Measurements from ENCODE around the gene MYPN. TPM values are rescaled to one million over a fixed set of nuclear protein-coding genes. Genes with fewer than 3 reads are reported as not detected.

MYPN gene
- total RNA-seq, 2 experiments from 2014 or later = not detected

DNA sequence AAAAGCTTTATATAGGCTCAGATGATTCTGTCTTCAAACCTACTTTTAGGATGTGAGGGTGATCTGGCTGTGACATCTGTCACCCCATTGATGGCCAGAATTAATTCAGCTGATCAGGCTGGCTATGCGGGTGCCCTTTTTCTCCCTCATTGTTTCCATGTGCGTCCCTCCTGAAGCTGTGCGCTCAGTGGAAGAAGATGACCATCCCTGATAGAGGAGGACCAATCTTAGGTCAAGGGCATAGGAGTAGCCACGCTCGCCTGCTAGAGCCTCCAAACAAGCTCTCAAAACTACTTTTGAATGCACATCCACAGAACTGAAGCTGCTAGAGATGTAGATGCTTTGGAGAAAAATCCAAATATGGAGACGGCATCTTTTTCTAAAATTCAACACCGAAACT lies 48.7 kb downstream of the MYPN start:
- Histone ChIP-seq H3K4me3 (ENCODE audit: low read length) (no peak overlapping the region), H3K36me3 (ENCODE audit: insufficient read depth, low read length) (no peaks in the 10 kb centered on the region), H3K9me3 (ENCODE audit: control insufficient read depth in 1 of 2, insufficient read depth in 1 of 2, low read length in 2 of 2) (no peaks in the 10 kb centered on the region), H3K27me3 (ENCODE audit: control insufficient read depth in 1 of 2, insufficient read depth in 2 of 2, low read length in 2 of 2) (no peaks in the 10 kb centered on the region), H3K4me1 (ENCODE audit: insufficient read depth, low read length) (no peaks in the 10 kb centered on the region), H3K27ac (ENCODE audit: low read depth in 1 of 2, low read length in 2 of 2) (no peak overlapping the region)
- peaks cover 13% of the 10 kb centered on the region for H3K27me3 Mint-ChIP-seq
- intact Hi-C loops (cut with DNase I, micrococcal nuclease) = loop anchor here in 1 of 2 experiments (10.0 kb wide), 1 partner anchor 463 kb away; the partner anchor contains the start of gene CTNNA3
- H3K27ac Mint-ChIP-seq = no peak overlapping the region
- CTCF ChIA-PET = interaction anchor here (1.2 to 5.0 kb wide), 3 partner anchors 11 to 370 kb away, joined by 3 to 34 read pairs (median 12); no protein-coding TSS in a partner anchor
- no peak for DNase-seq
- no peaks in the 10 kb centered on the region for H3K36me3 Mint-ChIP-seq (ENCODE audit: low read depth)
- POLR2A ChIA-PET = interaction anchor here (0.7 kb wide), 1 partner anchor 238 kb away, joined by 3 read pairs; no protein-coding TSS in a partner anchor
- TF ChIP-seq, protein P1, sequence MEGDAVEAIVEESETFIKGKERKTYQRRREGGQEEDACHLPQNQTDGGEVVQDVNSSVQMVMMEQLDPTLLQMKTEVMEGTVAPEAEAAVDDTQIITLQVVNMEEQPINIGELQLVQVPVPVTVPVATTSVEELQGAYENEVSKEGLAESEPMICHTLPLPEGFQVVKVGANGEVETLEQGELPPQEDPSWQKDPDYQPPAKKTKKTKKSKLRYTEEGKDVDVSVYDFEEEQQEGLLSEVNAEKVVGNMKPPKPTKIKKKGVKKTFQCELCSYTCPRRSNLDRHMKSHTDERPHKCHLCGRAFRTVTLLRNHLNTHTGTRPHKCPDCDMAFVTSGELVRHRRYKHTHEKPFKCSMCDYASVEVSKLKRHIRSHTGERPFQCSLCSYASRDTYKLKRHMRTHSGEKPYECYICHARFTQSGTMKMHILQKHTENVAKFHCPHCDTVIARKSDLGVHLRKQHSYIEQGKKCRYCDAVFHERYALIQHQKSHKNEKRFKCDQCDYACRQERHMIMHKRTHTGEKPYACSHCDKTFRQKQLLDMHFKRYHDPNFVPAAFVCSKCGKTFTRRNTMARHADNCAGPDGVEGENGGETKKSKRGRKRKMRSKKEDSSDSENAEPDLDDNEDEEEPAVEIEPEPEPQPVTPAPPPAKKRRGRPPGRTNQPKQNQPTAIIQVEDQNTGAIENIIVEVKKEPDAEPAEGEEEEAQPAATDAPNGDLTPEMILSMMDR (IDR thresholded peaks at IDR 0.05) = no peak
- H3K4me3 Mint-ChIP-seq = no peak overlapping the region
- no peaks in the 10 kb centered on the region for H3K9me3 Mint-ChIP-seq
- no peak for ATAC-seq (ENCODE audit: poor library complexity)
- H3K4me1 Mint-ChIP-seq (ENCODE audit: low read depth) = no peaks in the 10 kb centered on the region

DNA sequence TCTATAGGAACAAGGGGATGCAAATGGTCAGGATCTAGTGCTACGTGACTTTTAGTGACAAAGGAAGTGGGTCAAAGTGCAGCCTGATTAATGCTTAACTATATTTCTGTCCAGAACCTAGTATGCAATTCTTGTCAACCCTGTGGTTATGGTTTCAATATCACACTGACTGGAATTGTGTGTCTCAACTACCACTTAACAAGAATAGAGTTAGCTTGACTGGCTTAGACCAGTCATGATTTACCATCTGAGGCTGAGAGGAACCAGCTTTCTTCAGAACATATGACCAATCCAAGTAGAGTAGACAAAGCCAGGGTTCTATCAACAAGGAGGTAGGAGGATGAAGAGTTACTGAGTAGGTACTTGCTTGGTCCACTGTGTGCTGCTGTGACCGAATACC lies 54.4 kb downstream of the MYPN start:
- no peaks in the 10 kb centered on the region for H3K27me3 Mint-ChIP-seq
- H3K36me3 Mint-ChIP-seq (ENCODE audit: low read depth) = no peaks in the 10 kb centered on the region
- H3K36me3 ChIP-seq (ENCODE audit: insufficient read depth, low read length) = no peaks in the 10 kb centered on the region
- ATAC-seq (ENCODE audit: poor library complexity) = no peak
- H3K4me3 ChIP-seq (ENCODE audit: low read length) = no peak overlapping the region
- H3K9me3 ChIP-seq (ENCODE audit: control insufficient read depth in 1 of 2, insufficient read depth in 1 of 2, low read length in 2 of 2) = no peaks in the 10 kb centered on the region
- ChIA-PET POLR2A (no interaction called here), CTCF (no interaction called here)
- H3K27me3 ChIP-seq (ENCODE audit: control insufficient read depth in 1 of 2, insufficient read depth in 2 of 2, low read length in 2 of 2) = no peaks in the 10 kb centered on the region
- no peaks in the 10 kb centered on the region for H3K4me1 ChIP-seq (ENCODE audit: insufficient read depth, low read length)
- no peak for DNase-seq
- no peak overlapping the region for H3K27ac ChIP-seq (ENCODE audit: low read depth in 1 of 2, low read length in 2 of 2)
- no peaks in the 10 kb centered on the region for H3K4me1 Mint-ChIP-seq (ENCODE audit: low read depth)
- TF ChIP-seq, protein P1 (IDR thresholded peaks at IDR 0.05) = no peak
- H3K27ac Mint-ChIP-seq = no peak overlapping the region
- H3K9me3 Mint-ChIP-seq = no peaks in the 10 kb centered on the region
- intact Hi-C loops (cut with DNase I, micrococcal nuclease) = no loop called here
- no peak overlapping the region for H3K4me3 Mint-ChIP-seq

DNA sequence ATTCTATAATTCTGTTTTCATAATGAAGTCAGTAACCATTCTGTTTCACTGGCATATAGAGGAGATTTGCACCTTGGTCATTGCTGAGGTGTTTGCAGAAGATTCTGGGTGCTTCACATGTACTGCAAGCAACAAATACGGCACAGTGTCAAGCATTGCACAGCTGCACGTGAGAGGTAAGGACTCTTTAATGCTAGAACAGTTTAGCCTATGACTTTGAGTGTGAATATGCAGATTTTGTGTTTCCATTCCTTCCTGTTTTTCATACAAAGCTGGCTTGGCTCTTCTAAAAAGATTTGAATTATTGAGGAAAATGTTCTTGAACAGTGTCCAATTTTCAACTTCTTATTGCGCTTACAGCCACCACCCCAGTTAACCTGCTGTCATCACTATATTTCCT lies 56.4 kb downstream of the MYPN start:
- no peaks in the 10 kb centered on the region for H3K4me1 Mint-ChIP-seq (ENCODE audit: low read depth)
- no peak for ATAC-seq (ENCODE audit: poor library complexity)
- Histone ChIP-seq H3K4me3 (ENCODE audit: low read length) (no peak overlapping the region), H3K27me3 (ENCODE audit: control insufficient read depth in 1 of 2, insufficient read depth in 2 of 2, low read length in 2 of 2) (no peaks in the 10 kb centered on the region), H3K27ac (ENCODE audit: low read depth in 1 of 2, low read length in 2 of 2) (no peak overlapping the region), H3K36me3 (ENCODE audit: insufficient read depth, low read length) (no peaks in the 10 kb centered on the region), H3K4me1 (ENCODE audit: insufficient read depth, low read length) (no peaks in the 10 kb centered on the region), H3K9me3 (ENCODE audit: control insufficient read depth in 1 of 2, insufficient read depth in 1 of 2, low read length in 2 of 2) (no peaks in the 10 kb centered on the region)
- intact Hi-C loops (cut with DNase I, micrococcal nuclease) = no loop called here
- ChIA-PET CTCF (no interaction called here), POLR2A (no interaction called here)
- H3K9me3 Mint-ChIP-seq = no peaks in the 10 kb centered on the region
- no peaks in the 10 kb centered on the region for H3K36me3 Mint-ChIP-seq (ENCODE audit: low read depth)
- TF ChIP-seq, protein P1 (IDR thresholded peaks at IDR 0.05) = no peak
- H3K4me3 Mint-ChIP-seq = no peak overlapping the region
- no peak overlapping the region for H3K27ac Mint-ChIP-seq
- DNase-seq = no peak
- H3K27me3 Mint-ChIP-seq = no peaks in the 10 kb centered on the region

Data from CD4-positive, alpha-beta T cell (primary cell).